ENCODE results near the gene ABHD12B.

Gene ABHD12B

GRCh38 chr14:50839048-50839447, 32.8 kb upstream of the ABHD12B start:
- peak; percentile 45 for DNase-seq (ENCODE audit: low read depth)

GRCh38 chr14:50839691-50840090, 32.2 kb upstream of the ABHD12B start:
- DNase-seq (ENCODE audit: low read depth), result no peak

GRCh38 chr14:50844391-50844790, 27.5 kb upstream of the ABHD12B start:
- DNase-seq (ENCODE audit: low read depth), result peak; percentile 58

- no peak for DNase-seq (ENCODE audit: low read depth)
Measured at GRCh38 chr14:50845166-50845565, 26.7 kb upstream of the ABHD12B start.

GRCh38 chr14:50846226-50846880, 25.5 kb upstream of the ABHD12B start:
- DNase-seq (ENCODE audit: low read depth), result peak; percentile 94

- no peak for DNase-seq (ENCODE audit: low read depth)
Measured at GRCh38 chr14:50853891-50854290, 18.0 kb upstream of the ABHD12B start.

- no peak for DNase-seq (ENCODE audit: low read depth)
Measured at GRCh38 chr14:50854521-50854920, 17.3 kb upstream of the ABHD12B start.

- peak; percentile 57 for DNase-seq (ENCODE audit: low read depth)
Measured at GRCh38 chr14:50855558-50855957, 16.3 kb upstream of the ABHD12B start.

- DNase-seq (ENCODE audit: low read depth), result no peak
Measured at GRCh38 chr14:50856660-50857059, 15.2 kb upstream of the ABHD12B start.

- DNase-seq (ENCODE audit: low read depth), result no peak
Measured at GRCh38 chr14:50859296-50859624, 12.6 kb upstream of the ABHD12B start.

GRCh38 chr14:50860478-50861086, 11.3 kb upstream of the ABHD12B start:
- DNase-seq (ENCODE audit: low read depth), result peak; percentile 77

- peak; percentile 31 for DNase-seq (ENCODE audit: low read depth)
Measured at GRCh38 chr14:50862036-50862570, 9.8 kb upstream of the ABHD12B start.

GRCh38 chr14:50864237-50864636, 7.6 kb upstream of the ABHD12B start:
- DNase-seq (ENCODE audit: low read depth), result no peak

GRCh38 chr14:50864946-50865345, 6.9 kb upstream of the ABHD12B start:
- no peak for DNase-seq (ENCODE audit: low read depth)

GRCh38 chr14:50865391-50866076, 6.3 kb upstream of the ABHD12B start:
- peak; percentile 73 for DNase-seq (ENCODE audit: low read depth)

- no peak for DNase-seq (ENCODE audit: low read depth)
Measured at GRCh38 chr14:50871228-50871627, 625 bp upstream of the ABHD12B start.

- no peak for DNase-seq (ENCODE audit: low read depth)
Measured at GRCh38 chr14:50874757-50875156, 2.9 kb downstream of the ABHD12B start.

GRCh38 chr14:50875359-50876070, 3.7 kb downstream of the ABHD12B start:
- peak; percentile 26 for DNase-seq (ENCODE audit: low read depth)

GRCh38 chr14:50882932-50883826, 11.3 kb downstream of the ABHD12B start:
- DNase-seq (ENCODE audit: low read depth), result no peak

GRCh38 chr14:50883827-50884197, 12.0 kb downstream of the ABHD12B start:
- DNase-seq (ENCODE audit: low read depth), result no peak

- no peak for DNase-seq (ENCODE audit: low read depth)
Measured at GRCh38 chr14:50887476-50887875, 15.6 kb downstream of the ABHD12B start.

GRCh38 chr14:50892255-50892654, 20.4 kb downstream of the ABHD12B start:
- no peak for DNase-seq (ENCODE audit: low read depth)
